ENCODE measurements around the gene MEF2D.

Gene MEF2D

GRCh38 chr1:156467385-156467784 lies 33.2 kb downstream of the MEF2D start:
- DNase-seq (ENCODE audit: low spot score) = no peak

GRCh38 chr1:156465747-156466365 lies 34.7 kb downstream of the MEF2D start:
- DNase-seq (ENCODE audit: low spot score) = no peak

- DNase-seq (ENCODE audit: low spot score) = no peak
Measured at GRCh38 chr1:156464825-156465452, 35.6 kb downstream of the MEF2D start.

- DNase-seq (ENCODE audit: low spot score) = no peak
Measured at GRCh38 chr1:156464335-156464734, 36.2 kb downstream of the MEF2D start.

- DNase-seq (ENCODE audit: low spot score) = no peak
Measured at GRCh38 chr1:156463874-156464273, 36.7 kb downstream of the MEF2D start.

GRCh38 chr1:156462954-156463795 lies 37.4 kb downstream of the MEF2D start:
- no peak for DNase-seq (ENCODE audit: low spot score)

- DNase-seq (ENCODE audit: low spot score) = no peak
Measured at GRCh38 chr1:156461781-156462647, 38.6 kb downstream of the MEF2D start.

- no peak for DNase-seq (ENCODE audit: low spot score)
Measured at GRCh38 chr1:156461109-156461508, 39.5 kb downstream of the MEF2D start.

- DNase-seq (ENCODE audit: low spot score) = no peak
Measured at GRCh38 chr1:156460525-156460924, 40.0 kb downstream of the MEF2D start.

GRCh38 chr1:156458181-156458503 lies 42.4 kb downstream of the MEF2D start:
- DNase-seq (ENCODE audit: low spot score) = peak; percentile 56

- DNase-seq (ENCODE audit: low spot score) = peak; percentile 99
Measured at GRCh38 chr1:156456625-156457465, 43.7 kb downstream of the MEF2D start.

GRCh38 chr1:156455362-156455761 lies 45.2 kb downstream of the MEF2D start:
- no peak for DNase-seq (ENCODE audit: low spot score)

- DNase-seq (ENCODE audit: low spot score) = no peak
Measured at GRCh38 chr1:156452907-156453306, 47.7 kb downstream of the MEF2D start.

GRCh38 chr1:156451505-156452160 lies 48.9 kb downstream of the MEF2D start:
- DNase-seq (ENCODE audit: low spot score) = no peak

- DNase-seq (ENCODE audit: low spot score) = no peak
Measured at GRCh38 chr1:156448134-156448967, 52.2 kb downstream of the MEF2D start.

GRCh38 chr1:156445789-156446263 lies 54.7 kb downstream of the MEF2D start:
- DNase-seq (ENCODE audit: low spot score) = peak; percentile 84

GRCh38 chr1:156444407-156445001 lies 56.1 kb downstream of the MEF2D start:
- peak; percentile 57 for DNase-seq (ENCODE audit: low spot score)

- DNase-seq (ENCODE audit: low spot score) = no peak
Measured at GRCh38 chr1:156443286-156443685, 57.3 kb downstream of the MEF2D start.
